UCSD-AML1 (cell line): Measurements from ENCODE around the gene UBN1.

ENCODE experiments used
- DNase-seq: peaks from one replicate; lab custom pipeline; 2025; ENCODE audit not compliant: unreplicated experiment; lab: John Stamatoyannopoulos, UW

The UBN1 gene

DNA sequence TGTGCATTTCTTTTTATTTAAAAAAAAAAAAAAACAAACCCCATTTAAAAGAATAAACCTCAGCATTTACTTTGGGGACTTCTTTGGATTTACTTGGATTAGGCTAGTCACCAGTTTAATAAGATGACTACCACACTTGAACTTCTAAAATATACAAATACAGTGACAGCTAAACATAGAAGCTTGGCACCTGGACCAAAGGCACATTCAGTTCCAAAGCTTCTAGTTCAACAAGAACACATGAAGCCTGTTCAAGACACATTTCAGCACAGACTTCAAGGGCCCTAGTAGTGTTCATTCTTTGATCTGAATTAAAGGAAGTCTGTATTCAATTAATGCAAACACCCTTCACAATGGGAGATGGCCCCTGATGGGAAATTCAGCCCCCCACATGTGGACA, 33.2 kb upstream of the UBN1 start:
- no peak for DNase-seq

DNA sequence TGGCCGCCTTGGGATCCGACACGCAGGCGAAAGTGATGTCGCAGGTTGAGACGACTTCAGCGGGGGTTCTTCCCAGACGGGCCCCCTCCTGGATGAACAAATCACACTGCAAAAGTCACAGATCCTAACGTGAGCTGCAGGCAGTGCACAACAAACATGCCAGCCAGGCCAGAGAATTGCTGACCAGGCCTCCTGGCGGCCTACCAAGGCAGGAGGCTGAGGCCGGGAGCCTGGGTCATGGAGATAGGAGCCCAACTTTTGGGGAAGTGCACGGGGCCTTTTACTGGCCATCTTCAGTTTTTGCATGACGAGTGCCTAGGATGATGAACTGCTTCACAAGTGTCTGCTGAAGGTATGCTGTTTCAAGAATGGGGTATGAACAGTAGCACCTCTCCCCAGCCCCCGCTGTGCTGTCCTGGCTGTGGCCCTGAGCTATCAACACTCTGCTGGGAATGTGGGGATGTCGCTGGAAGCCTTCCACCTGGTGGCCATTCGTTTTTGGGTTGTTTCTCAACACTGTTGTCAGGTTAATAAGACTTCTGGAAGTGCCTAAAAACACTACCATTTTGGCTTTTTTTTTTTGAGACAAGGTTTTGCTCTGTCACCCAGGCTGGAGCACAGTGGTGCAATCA, 32.6 kb upstream of the UBN1 start:
- no peak for DNase-seq

DNA sequence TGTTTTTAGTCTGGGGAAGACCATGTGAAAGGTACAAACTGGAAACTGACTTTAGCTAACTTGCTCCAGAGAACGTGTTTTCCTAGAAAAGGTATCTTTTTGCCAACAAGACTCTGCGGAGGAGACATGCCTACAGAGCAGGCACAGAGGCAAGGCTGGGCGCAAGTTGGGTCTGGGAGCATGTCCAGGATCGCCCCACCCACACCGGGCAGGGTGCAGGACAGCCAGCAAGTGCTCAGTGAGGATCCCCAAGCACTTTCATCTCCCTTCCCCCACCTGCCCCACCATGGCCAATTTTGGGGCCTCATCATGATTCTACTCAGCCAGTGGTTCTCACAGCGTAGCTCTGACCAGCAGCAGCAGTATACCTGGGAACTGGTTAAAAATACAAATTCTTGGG, 26.6 kb upstream of the UBN1 start:
- no peak for DNase-seq

DNA sequence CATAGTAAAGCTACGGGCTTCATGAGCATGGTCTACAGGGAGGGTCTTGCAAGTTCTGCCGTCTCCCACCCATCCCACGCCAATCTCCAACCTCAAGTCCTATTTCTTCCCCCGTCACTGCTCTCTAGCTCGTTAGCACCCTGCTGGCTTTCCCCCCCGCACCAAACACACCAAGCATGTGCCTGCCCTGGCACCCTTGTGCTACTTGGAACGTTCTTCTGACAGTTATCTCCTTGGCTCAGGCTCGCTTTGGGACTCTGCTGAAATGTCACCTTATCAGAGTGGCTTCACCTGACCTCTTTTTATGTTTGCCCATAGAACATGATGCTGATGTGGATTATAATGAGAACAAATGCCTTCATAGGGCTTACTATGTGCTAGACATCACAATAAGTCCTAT, 22.1 kb upstream of the UBN1 start:
- no peak for DNase-seq

DNA sequence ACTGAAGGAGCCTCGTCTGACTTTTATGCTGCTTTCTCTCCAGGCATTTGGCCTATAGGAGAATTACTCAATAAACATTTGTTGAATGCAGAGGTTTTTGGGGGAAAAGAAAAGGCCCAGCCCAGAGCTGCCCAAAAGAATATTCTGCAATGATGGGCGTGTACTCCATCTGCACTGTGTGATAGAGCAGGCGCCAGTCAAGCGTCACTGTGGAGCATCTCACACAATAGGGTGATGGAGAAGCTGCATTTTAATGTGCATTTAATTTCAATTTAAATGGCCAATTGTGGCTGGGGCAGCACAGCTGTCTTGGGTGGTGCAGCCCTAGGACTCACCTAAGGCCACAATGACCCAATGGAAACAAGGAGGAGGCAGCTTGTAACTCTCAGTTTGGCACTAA, 20.8 kb upstream of the UBN1 start:
- no peak for DNase-seq

DNA sequence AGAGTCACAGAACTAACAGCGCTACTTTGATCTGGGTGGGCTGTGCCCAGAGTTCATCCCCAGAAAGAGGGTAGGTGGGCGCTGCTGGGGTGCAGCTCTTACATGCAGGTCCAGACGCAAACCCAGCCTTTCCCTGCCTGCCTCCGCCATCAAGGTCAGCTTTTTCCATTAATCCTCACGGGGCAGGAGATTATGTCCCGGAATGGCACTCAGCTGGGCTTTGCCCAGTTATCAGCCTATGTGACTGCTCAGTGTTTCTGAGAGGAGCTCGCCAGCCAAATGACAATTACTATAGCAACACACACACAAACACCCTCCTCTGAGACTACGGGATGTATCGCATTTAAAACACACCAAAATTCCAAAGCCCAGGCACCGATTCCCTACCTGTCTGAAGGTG, 20.3 kb upstream of the UBN1 start:
- no peak for DNase-seq

DNA sequence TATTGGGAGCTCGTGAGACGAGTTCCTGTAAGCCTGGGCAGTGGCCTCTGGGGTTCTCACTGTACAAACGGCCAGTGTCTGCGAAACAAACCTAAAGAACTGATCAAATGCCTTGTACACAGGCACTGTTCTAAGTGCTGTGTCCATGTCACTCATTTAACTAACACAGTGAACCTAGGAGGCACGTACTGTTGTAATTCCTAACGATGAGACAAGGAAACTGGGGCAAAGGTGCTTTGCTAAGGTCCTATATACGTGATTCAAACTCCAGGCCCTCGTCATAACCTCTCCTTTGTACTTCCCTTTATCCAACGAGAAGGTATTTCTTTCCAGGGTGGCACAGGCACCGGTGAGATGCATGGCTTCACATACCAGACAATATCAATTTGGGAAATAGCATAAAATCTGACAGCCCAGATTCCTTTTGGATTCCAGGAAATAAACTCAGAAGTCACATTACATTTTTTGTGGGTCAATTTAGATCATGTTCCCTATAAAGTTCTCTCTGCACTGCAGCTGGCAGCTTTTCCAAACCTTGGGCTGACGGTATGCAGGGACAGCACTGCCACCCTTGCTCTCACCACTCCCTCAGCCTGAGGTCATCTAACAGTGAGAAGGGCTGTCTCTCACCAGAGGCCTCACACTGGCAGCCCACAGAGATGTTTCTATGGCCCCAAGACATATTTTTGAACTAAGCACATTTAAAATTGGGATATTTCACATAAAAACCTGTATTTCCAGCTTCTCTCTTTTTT, 18.5 kb upstream of the UBN1 start:
- no peak for DNase-seq

DNA sequence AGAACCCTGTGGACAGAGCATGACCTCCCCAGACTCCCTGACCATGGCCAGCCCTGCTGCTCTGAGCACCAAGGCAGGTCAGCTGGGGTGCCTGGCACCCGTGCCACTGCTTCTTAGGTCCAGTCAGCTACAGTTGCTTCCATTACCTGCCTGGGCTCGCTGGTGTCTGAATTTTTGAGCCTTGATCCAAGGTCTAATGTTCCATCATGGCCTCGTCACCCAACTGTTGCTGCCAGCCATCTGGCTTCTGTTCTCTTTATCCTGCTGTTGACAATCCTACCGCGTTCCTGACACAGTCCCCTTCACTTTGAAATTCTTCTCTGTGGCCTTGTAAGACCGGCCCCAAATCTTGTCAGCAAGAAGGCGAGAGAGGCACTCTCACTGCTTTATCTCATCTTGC, 16.9 kb upstream of the UBN1 start:
- no peak for DNase-seq

DNA sequence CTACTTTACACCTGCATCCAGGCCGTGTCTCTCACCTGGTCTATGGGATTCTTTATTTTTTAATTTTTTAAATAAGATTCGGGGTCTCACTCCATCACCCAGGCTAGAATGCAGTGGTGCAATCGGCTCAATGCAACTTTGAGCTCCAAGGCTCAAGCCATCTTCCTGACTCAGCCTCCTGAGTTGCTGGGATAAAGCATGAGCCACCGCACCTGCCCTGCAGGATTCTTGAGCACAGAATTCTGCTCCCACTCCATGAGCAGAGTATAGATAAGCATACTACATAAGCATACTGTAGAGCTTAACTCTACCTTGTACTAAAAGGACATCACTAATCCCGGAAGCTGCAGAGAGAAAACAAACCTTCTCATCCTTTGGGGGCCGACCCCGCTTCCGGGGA, 15.7 kb upstream of the UBN1 start:
- DNase-seq, result no peak

DNA sequence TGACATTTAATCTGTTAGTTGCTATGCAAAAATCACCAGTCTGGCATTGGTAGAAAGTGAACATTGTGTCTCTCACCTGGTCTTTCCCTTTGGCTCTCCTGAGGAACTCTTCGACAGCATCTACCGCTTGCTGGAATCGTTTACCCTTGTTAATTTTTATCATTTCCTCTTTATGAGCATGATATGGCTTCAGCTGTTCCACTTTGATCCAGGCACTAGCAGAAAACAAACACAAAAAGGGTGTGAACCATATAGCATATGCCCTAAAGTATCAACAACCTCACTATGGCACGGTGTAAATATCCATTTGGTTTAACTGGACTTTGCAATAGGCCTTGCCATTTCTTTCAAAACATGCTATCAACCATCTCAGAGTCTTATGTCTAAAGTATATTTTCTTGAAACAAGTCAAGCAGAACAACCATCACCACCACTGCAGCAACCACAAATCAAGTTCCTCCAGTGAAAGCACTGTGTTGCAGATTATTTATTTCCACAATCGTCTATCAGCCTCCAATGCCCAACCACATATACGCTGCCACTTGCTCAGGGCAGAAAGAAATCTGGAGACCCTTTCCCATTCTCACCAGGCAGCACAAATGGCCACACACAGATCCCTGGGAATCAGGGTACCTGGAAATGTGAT, 14.5 kb upstream of the UBN1 start:
- no peak for DNase-seq

DNA sequence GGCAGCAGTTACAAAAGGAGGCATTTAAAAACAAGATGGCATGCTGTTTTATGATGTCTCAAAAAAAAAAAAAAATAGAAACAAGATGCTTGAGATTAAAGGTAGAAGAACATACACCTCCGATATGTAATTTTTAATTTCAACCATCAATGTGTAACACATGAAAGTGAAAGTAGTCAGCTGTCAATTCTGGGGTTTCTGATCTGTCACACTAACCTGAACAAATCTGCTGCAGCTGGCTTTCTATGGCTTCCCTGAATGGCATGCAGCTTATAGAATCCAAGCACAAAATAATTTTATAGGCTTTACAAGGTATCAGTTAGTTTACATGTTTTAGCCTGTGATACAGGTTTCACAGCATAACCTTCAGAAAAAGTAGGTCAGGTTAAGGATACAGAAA, 13.7 kb upstream of the UBN1 start:
- DNase-seq, result no peak

DNA sequence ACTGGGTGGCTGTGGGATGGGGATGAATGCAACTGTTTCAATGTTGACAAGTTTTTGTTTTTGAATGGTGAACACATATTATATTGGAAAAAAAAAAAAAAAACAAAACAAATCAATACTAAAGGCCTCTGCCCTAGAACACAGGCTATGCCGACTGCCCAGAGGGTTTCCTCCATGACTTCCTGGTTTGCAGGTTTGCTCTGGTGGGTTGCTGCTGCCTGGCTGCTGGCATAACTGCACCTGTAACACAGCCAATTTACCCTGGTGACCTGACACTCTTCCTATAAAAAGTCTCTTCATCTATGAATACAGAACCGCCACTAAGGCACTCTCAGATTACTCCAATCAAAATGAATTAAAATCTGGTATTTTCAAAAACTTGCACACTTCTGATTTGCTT, 10.6 kb upstream of the UBN1 start:
- DNase-seq, result no peak

DNA sequence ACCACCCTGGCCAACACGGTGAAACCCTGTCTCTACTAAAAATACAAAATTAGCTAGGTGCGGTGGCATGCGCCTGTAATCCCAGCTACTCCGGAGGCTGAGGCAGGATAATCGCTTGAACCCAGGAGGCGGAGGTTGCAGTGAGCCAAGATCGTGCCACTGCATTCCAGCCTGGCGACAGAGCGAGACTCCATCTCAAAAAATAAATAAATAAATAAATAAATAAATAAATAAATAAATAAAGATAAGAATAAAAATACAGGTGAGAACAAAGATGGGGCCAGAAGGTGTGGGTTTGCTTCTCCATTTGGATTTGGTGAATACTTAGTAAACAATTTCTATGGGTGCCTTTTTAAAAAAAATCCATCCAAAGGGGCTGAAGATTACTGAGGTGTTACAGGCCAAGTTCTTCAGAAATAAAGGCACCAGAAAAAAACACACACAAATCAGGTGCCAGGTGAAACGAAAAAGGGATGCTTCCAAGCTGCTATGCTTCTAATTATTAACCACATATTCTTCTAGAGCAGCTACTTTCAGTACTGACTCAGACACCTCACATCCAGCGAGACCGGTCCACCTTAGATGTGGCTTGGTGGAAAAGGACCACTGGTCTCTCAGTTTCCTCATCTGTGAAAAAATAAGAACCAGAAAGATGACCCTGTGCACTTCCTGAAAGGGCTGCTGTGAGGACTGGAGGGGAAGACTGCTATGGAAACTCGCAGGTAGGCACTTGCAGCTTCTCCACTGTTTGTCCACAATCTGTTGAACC, 9.4 kb upstream of the UBN1 start:
- no peak for DNase-seq

DNA sequence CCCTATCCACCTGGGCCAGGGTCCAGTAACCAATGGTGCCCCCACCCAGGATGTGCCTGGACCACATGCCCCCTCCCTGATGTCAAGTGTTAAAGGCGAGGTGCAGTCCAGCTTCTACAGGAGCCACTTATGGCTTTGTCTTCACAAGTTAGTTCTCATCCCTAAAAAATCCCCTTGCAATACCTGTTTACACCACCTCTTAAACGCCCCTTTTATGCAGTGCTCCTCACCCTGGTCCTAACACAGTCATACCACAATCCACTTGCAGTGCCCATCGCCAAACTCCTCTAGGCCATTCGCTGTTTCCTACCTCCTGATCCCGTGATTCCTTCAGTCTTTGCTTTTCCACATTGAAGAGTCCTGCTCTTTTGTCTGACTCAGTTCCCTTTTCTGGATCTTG, 7.3 kb upstream of the UBN1 start:
- no peak for DNase-seq

DNA sequence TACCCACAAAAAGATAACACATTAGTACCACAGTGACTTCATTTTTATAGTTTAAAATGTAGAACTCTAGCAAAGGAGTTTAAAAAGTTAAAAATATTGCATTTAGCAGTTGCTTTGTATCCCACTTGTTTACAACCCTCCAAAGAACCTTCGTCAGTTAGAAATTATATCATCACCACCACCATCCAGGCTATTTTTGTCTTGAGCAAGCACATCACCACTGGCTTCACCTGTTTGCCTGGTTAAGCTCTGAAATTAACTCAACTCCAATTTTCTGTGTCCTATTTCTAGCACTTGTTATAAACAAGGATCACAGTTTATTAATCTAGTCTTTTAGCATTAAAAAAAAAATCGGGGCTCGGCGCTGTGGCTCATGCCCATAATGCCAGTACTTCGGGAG, 6.3 kb upstream of the UBN1 start:
- no peak for DNase-seq

DNA sequence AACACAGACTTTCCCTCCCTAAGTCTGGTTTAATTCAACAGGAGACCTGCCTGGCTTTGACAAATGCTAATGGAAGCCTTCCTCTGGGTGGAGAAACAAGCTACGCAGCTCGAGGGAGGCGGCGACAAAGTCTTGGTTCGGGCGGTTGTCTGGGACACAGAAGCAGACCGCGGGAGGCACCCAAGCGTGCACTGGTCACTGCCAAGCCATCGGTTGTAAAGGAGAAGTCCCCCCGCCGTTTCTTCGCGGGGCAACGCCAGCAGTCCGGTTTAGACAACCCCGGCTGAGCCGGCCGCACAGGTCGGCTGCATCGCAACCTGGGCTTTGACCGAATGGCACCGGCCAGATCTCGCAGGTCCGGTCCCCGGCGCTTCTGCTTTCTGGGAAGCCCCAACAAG, 779 bp upstream of the UBN1 start:
- DNase-seq, result peak; percentile 47

DNA sequence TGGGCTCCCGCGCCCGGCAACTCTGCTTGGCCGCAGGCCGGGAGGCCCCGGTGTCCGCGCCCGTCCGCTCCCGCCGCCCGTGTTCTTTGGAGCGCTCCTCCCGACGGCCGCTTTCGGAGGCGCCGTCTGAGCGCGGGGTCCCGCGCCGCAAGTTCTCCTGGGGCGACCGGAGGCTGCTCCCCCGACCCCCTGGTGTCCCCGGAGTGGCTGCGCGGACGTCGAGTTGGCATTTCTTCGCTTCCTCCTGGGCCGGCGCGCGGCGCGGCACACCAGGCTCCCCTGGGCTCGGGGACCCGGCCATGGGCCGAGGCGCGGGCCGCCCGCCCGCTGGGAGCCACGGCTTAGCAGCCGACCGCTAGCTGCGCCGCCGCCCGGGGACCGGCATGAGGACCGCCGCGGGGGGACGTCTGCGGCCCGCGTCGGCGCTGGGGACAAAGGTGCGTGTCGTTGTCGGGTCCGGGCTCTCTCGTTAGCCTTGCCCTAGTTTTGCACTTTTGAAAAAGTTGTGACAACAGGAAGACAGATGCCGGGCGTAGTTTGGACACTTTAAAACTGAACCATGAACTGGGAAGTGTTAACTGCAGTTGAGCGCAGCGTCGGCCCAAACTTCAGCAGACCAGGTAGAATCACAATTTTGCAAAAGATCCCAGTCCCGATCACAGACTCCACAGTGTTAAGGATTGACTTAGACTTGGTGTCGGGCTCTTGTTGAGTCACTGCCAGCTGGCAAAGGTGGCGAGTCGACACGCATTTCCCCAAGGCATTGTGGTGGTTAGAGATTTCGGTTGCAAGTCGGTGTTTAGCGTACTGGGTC, 700 bp downstream of the UBN1 start:
- DNase-seq, result peak; percentile 55

DNA sequence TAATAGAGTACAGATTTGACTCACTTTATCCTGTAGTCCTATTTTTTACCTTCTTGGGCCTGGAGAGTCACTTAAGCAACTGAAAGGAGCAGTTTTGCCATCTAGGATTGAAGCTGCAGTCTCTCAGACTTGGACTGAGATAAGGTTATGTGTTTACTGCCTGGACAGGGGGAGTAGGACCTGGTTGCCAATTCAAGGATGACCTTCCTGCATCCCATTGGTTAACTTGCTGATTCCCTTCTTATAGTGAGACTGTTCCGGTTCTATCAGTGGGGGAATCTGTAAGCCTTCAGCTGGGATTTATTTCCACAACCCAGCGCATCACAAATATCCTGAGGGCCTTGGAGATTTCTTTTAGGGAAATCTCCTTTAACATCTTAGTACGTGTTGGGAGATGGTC, 2.9 kb downstream of the UBN1 start:
- DNase-seq, result no peak

DNA sequence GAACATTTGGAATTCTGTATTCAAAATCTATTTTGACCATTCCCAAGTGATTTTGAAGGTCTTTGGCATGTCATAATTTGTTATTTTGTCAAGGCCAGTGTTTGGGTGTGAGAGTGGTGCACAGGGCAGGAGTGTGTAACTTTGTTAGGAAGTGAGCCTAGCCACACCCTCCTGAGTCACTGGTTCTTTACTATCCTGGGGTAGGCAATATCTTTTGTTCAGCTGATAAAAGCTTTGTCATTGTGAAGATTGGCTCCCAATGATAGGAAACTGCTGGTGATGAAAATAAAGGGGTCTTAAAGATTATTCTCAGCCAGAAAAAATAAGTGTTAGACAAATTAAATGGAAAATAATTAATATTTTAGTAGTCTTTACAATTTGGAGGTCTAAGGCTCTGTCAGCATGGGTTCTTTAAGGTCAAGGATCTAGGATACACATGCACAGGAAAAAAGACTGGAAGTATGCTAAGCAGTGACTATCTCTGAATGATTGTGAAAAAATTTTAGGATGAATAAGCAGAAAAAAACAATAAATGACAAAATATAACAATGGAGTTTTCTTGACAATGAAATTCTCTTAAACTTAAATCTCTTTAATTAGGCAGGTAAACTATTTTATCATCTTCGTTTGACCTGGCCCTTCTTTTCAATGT, 5.1 kb downstream of the UBN1 start:
- DNase-seq, result no peak

DNA sequence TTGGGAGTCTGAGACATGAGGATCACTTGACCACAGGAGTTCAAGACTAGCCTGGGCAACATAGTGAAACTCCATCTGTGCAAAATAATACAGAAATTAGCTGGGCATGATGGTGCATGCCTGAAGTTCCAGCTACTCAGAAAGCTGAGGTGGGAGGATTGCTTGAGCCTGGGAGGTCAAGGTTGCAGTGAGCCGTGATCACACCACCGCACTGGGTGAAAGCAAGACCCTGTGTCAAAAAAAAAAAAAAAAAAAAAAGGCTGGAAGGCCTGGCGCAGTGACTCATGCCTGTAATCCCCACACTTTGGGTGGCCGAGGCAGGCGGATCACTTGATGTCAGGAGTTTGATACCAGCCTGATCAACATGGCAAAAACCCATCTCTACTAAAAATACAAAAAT, 8.1 kb downstream of the UBN1 start:
- no peak for DNase-seq

DNA sequence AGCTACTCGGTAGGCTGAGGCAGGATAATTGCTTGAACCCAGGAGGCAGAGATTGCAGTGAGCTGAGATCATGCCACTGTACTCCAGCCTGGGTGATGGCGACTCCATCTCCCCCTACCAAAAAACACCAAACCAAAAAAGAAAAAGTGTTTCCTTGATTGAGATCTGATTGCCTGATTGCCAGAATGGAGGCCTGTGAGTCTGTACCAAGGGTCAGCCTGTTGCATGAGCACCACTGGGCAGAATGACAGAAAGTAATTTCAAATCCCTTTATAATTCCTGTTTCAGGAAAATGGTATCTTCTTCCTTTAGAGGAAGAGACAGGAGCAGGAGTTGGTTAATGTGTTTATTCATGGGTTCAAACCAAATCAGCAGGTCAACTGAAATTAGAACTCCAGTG, 8.5 kb downstream of the UBN1 start:
- no peak for DNase-seq
